ENCODE results near the gene ELN. TPM values are rescaled to one million over a fixed set of nuclear protein-coding genes. Genes with fewer than 3 reads are reported as not detected.

The ELN gene
- total and polyA plus RNA-seq, 2 of the 4 experiments (the other 2 are of a cell fraction): 2.2 to 14.3 TPM

- intact Hi-C loops (cut with micrococcal nuclease): no loop called here
- Histone ChIP-seq H2AFZ (replicated peaks; ENCODE audit: low read length, poor library complexity) (no peak overlapping the region), H2BK120ac (ENCODE audit: low read depth, low read length) (no peak overlapping the region), H3K9ac (ENCODE audit: low read depth, low read length) (no peak overlapping the region), H3K27me3 (ENCODE audit: control insufficient read depth, insufficient read depth, low read length) (no peaks in the 10 kb centered on the region), H3K4me1 (ENCODE audit: control insufficient read depth, insufficient read depth, low read length) (peaks cover 19% of the 10 kb centered on the region), H3K27ac (ENCODE audit: insufficient read depth, low read length) (no peak overlapping the region), H3K79me1 (ENCODE audit: low read depth in 1 of 2, low read length in 2 of 2) (peaks cover 25 to 73% of the 10 kb centered on the region in 2 experiments), H3K9me1 (ENCODE audit: insufficient read depth, low read length) (peaks cover 15% of the 10 kb centered on the region), H2BK5ac (ENCODE audit: low read depth, low read length, poor library complexity, severe bottlenecking) (no peak overlapping the region), H3K23ac (ENCODE audit: low read depth, low read length) (no peak overlapping the region), H3K56ac (ENCODE audit: extremely low read depth, insufficient read depth, low read length) (no peak overlapping the region), H4K5ac (ENCODE audit: low read depth, low read length) (no peak overlapping the region), H3K14ac (replicated peaks; ENCODE audit: low read depth, low read length) (no peak overlapping the region), H3K4ac (ENCODE audit: low read depth, low read length) (no peak overlapping the region), H4K20me1 (ENCODE audit: insufficient read depth, low read length) (peaks cover 3% of the 10 kb centered on the region; the same call in 1 of the 2 replicates), H2BK20ac (ENCODE audit: low read depth, low read length) (no peak overlapping the region), H3K4me2 (ENCODE audit: low read depth, low read length) (no peak overlapping the region), H3K9me3 (ENCODE audit: control insufficient read depth, insufficient read depth, low read length) (no peaks in the 10 kb centered on the region), H3K36me3 (ENCODE audit: control insufficient read depth, insufficient read depth, low read length) (peaks cover 22% of the 10 kb centered on the region), H2AK5ac (ENCODE audit: low read depth, low read length) (no peak overlapping the region), H4K91ac (ENCODE audit: insufficient read depth, low read depth, low read length) (no peak overlapping the region), H2BK15ac (ENCODE audit: low read depth, low read length) (no peak overlapping the region), H4K8ac (ENCODE audit: low read depth in 2 of 2, low read length in 2 of 2) (no peak overlapping the region), H2AK9ac (replicated peaks; ENCODE audit: low read depth, low read length, poor library complexity) (no peak overlapping the region), H3K4me3 (ENCODE audit: insufficient read depth, low read depth, low read length) (no peak overlapping the region), H3K18ac (ENCODE audit: low read depth, low read length) (no peak overlapping the region)
- DNase-seq: no peak
- in situ Hi-C loops (cut with MboI; ENCODE audit: low sequenced_read_pairs): no loop called here
- BruUV-seq (replicated peaks): no TSS peak
- ATAC-seq (ENCODE audit: low read depth): no peak
- WGBS, 2 experiments (ENCODE audit: extremely low coverage in 2 of 2, insufficient read length in 1 of 2): 100% methylated on average over 5 of the region's 10 CpGs; no CpG with 5 or more reads in 1 of the 2 experiments
- POLR2A ChIA-PET (ENCODE audit: unreplicated experiment): no interaction called here
- dilution Hi-C loops (cut with HindIII; ENCODE audit: low sequenced_read_pairs, unreplicated experiment): no loop called here
- CTCF ChIA-PET: interaction anchor here (0.6 kb wide), 2 partner anchors 87 to 246 kb away, joined by 4 to 5 read pairs; partner anchors contain the start of gene METTL27
- TF ChIP-seq RAD21 (IDR thresholded peaks at IDR 0.05; ENCODE audit: low read length) (no peak), CEBPB (IDR thresholded peaks at IDR 0.05; ENCODE audit: low read depth, low read length) (no peak), CHD1 (IDR thresholded peaks at IDR 0.05; ENCODE audit: low read depth, low read length) (no peak), MXI1 (IDR thresholded peaks at IDR 0.05; ENCODE audit: borderline replicate concordance, low read depth, low read length) (no peak), MAFK (IDR thresholded peaks at IDR 0.05; ENCODE audit: low read depth, low read length) (no peak), RFX5 (IDR thresholded peaks at IDR 0.05; ENCODE audit: low read depth, low read length) (no peak), POLR2A (IDR thresholded peaks at IDR 0.05; ENCODE audit: low read depth, low read length) (no peak), BHLHE40 (IDR thresholded peaks at IDR 0.05; ENCODE audit: low read depth, low read length) (no peak)
- TF ChIP-seq, protein P1, sequence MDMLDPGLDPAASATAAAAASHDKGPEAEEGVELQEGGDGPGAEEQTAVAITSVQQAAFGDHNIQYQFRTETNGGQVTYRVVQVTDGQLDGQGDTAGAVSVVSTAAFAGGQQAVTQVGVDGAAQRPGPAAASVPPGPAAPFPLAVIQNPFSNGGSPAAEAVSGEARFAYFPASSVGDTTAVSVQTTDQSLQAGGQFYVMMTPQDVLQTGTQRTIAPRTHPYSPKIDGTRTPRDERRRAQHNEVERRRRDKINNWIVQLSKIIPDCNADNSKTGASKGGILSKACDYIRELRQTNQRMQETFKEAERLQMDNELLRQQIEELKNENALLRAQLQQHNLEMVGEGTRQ (IDR thresholded peaks at IDR 0.05; ENCODE audit: low read depth, low read length): no peak
These were observed 59.9 kb downstream of the ELN start for GRCh38 chr7:74087791-74088453.

Data from IMR-90 (cell line).